B cell (primary cell): ENCODE data around the gene TTC23L. TPM values are rescaled to one million over a fixed set of nuclear protein-coding genes. Genes with fewer than 3 reads are reported as not detected.

Experiments
- ATAC-seq: fragments of 200-7000 bp; cut with Tn5 transposase; one replicate; pipeline ENCODE4 v1.10.0; 2021; ENCODE audit warnings: low read depth, mild to moderate bottlenecking, moderate number of reproducible peaks, moderate library complexity
- CTCF ChIA-PET: fragments of 350-600 bp; sonication (Branson Sonifier 250); formaldehyde crosslinking; loops from one replicate; lab custom pipeline; 2021; ENCODE audit warnings: antibody characterized with exemption, inconsistent platforms; lab: Charles Lee
- POLR2A ChIA-PET: fragments of 350-600 bp; sonication (Branson Sonifier 250); formaldehyde crosslinking; loops from one replicate; lab custom pipeline; 2021; ENCODE audit warnings: antibody characterized with exemption; lab: Charles Lee
- DNase-seq: peaks from one replicate; pipeline ENCODE4 v3.0.0; 2013
- H2AFZ ChIP-seq: 2 replicates; pipeline ENCODE4 v1.6.1; 2012; ENCODE audit warnings: mild to moderate bottlenecking, low read depth, low read length; ENCODE audit not compliant: insufficient read depth, poor library complexity, severe bottlenecking
- H3K27ac ChIP-seq, 2 donors: 1 replicate in 1 of 2; 2 replicates in 1 of 2; pipeline ENCODE4 v1.5.1; 2012 to 2013; ENCODE audit warnings: low read length in 2 of 2, mild to moderate bottlenecking in 2 of 2, moderate library complexity in 1 of 2
- H3K27me3 ChIP-seq, 4 experiments: fragments of 200-600 bp in 1 of 4; sonication (generic) in 1 of 4; replicated peaks in 1 of 4; 1 replicate in 2 of 4; 2 replicates in 2 of 4; pipeline versions ENCODE4 v1.6.1 to v1.7.0; 2013 to 2016; ENCODE audit warnings: low read length in 3 of 4, mild to moderate bottlenecking in 2 of 4, mixed read lengths in 1 of 4, moderate library complexity in 1 of 4; ENCODE audit not compliant: insufficient read depth in 4 of 4, control insufficient read depth in 3 of 4; ENCODE audit errors: control extremely low read depth in 1 of 4
- H3K36me3 ChIP-seq, 2 experiments: replicated peaks in 1 of 2; 1 replicate in 1 of 2; 2 replicates in 1 of 2; pipeline versions ENCODE4 v1.6.1 to v1.7.1; 2013; ENCODE audit warnings: low read length in 1 of 2; ENCODE audit not compliant: insufficient read depth in 2 of 2, control insufficient read depth in 1 of 2; ENCODE audit errors: control extremely low read depth in 1 of 2, extremely low read depth in 1 of 2
- H3K4me1 ChIP-seq, 2 donors: fragments of 200-600 bp in 1 of 2; sonication (generic) in 1 of 2; 1 replicate in 1 of 2; 2 replicates in 1 of 2; pipeline versions ENCODE4 v1.5.1 to v1.6.1; 2013 to 2017; ENCODE audit warnings: low read length in 2 of 2; ENCODE audit not compliant: control insufficient read depth in 2 of 2, insufficient read depth in 2 of 2
- H3K4me2 ChIP-seq: replicated peaks from 2 replicates; pipeline ENCODE3; 2012; ENCODE audit warnings: mild to moderate bottlenecking, low read depth, low read length; ENCODE audit not compliant: poor library complexity, severe bottlenecking
- H3K4me3 ChIP-seq, 5 experiments: fragments of 200-600 bp in 1 of 5; sonication (generic) in 1 of 5; 1 replicate in 3 of 5; 2 replicates in 2 of 5; pipeline versions ENCODE4 v1.5.1 to v1.7.0; 2011 to 2016; ENCODE audit warnings: low read length in 4 of 5, mild to moderate bottlenecking in 4 of 5, low read depth in 2 of 5, control low read depth in 1 of 5, moderate library complexity in 1 of 5; ENCODE audit not compliant: insufficient read depth in 1 of 5; ENCODE audit errors: control extremely low read depth in 1 of 5, extremely low read depth in 1 of 5
- H3K79me2 ChIP-seq: fragments of 200-600 bp; sonication (generic); one replicate; pipeline ENCODE4 v1.6.0; 2016; ENCODE audit warnings: low read length; ENCODE audit not compliant: control insufficient read depth, insufficient read depth
- H3K9ac ChIP-seq: fragments of 200-600 bp; sonication (generic); 2 replicates; pipeline ENCODE4 v1.6.1; 2017; ENCODE audit warnings: mild to moderate bottlenecking, low read length, moderate library complexity
- H3K9me3 ChIP-seq, 3 donors: one replicate each; pipeline versions ENCODE4 v1.6.1 to v1.7.1; 2013; ENCODE audit warnings: low read length in 2 of 3; ENCODE audit not compliant: control insufficient read depth in 2 of 3, insufficient read depth in 1 of 3; ENCODE audit errors: control extremely low read depth in 1 of 3
- H4K20me1 ChIP-seq: 2 replicates; pipeline ENCODE4 v1.6.0; 2012; ENCODE audit warnings: mild to moderate bottlenecking, low read length; ENCODE audit not compliant: insufficient read depth, control insufficient read depth, poor library complexity, severe bottlenecking
- H3K27ac Mint-ChIP-seq: one replicate; pipeline ENCODE4 v1.8.0; 2021; ENCODE audit warnings: mixed read lengths
- H3K27me3 Mint-ChIP-seq: one replicate; pipeline ENCODE4 v1.8.0; 2021; ENCODE audit warnings: mixed read lengths
- H3K4me1 Mint-ChIP-seq: one replicate; pipeline ENCODE4 v1.8.0; 2021; ENCODE audit warnings: mixed read lengths
- H3K4me3 Mint-ChIP-seq: one replicate; pipeline ENCODE4 v1.8.0; 2021; ENCODE audit warnings: mixed read lengths
- H3K9me3 Mint-ChIP-seq: one replicate; pipeline ENCODE4 v1.8.0; 2022; ENCODE audit warnings: mixed read lengths; ENCODE audit not compliant: insufficient read depth
- CTCF ChIP-seq: fragments of 200-600 bp; IDR thresholded peaks from one replicate; pipeline ENCODE4 v1.8.0; 2022; ENCODE audit warnings: antibody characterized with exemption, mild to moderate bottlenecking
- EZH2 ChIP-seq: IDR thresholded peaks from 2 replicates; pipeline ENCODE4 v1.6.1; 2012; ENCODE audit warnings: borderline replicate concordance, low read depth, mild to moderate bottlenecking, moderate library complexity, low read length; ENCODE audit not compliant: insufficient read depth, poor library complexity, severe bottlenecking
- WGBS: methylation state at CpG from one replicate; pipeline ENCODE4 v1.1.5; 2013; ENCODE audit warnings: missing lambda C conversion rate; ENCODE audit not compliant: insufficient coverage; 5-methylcytosine and 5-hydroxymethylcytosine counted together
- intact Hi-C: fragments of 100-400 bp; cut with micrococcal nuclease; formaldehyde crosslinking; loops from one replicate; pipeline ENCODE4 v1.10.0; 2022
- polyA plus RNA-seq: library from polyadenylated mRNA; depleted of rRNA; stranded (reverse); fragments of >200 nt; gene quantifications from 2 replicates; pipeline ENCODE4 v1.2.3, GENCODE V29; 2012
- total RNA-seq, 2 donors: library from RNA; stranded (reverse); fragments of 120-200 nt in 1 of 2; gene quantifications; 1 replicate in 1 of 2; 2 replicates in 1 of 2; pipeline versions ENCODE4 v1.2.3 to v1.2.4, GENCODE V29; 2013 to 2022

TTC23L gene
- total and polyA plus RNA-seq, 2 donors (not counting 1 experiment from before 2014, with no cell fraction given), result 0.03 to 0.15 TPM

- DNase-seq (no peak), ATAC-seq (no peak)
- peaks cover 5% of the 10 kb centered on the region for H3K27me3 Mint-ChIP-seq
- Histone ChIP-seq H3K4me2 (no peak overlapping the region), H3K36me3 (no peaks in the 10 kb centered on the region), H3K9me3 (no peaks in the 10 kb centered on the region), H3K79me2 (no peaks in the 10 kb centered on the region), H3K4me3 (no peak overlapping the region), H3K9ac (no peak overlapping the region), H3K27ac (no peak overlapping the region), H3K27me3 (no peaks in the 10 kb centered on the region), H3K4me1 (no peaks in the 10 kb centered on the region), H4K20me1 (no peaks in the 10 kb centered on the region), H2AFZ (no peak overlapping the region)
- no peaks in the 10 kb centered on the region for H3K9me3 Mint-ChIP-seq
- ChIA-PET POLR2A (no interaction called here), CTCF (no interaction called here)
- intact Hi-C loops, result no loop called here
- H3K4me1 Mint-ChIP-seq, result no peaks in the 10 kb centered on the region
- H3K27ac Mint-ChIP-seq, result no peak overlapping the region
- no peak for TF ChIP-seq CTCF
- no peak for TF ChIP-seq EZH2
- no peak overlapping the region for H3K4me3 Mint-ChIP-seq
- no CpG with 5 or more reads among the region's 3 CpGs for WGBS
Observed at GRCh38 chr5:34867660-34868059, 28.7 kb downstream of the TTC23L start.

GRCh38 chr5:34868791-34869190, 29.8 kb downstream of the TTC23L start:
- H3K27ac Mint-ChIP-seq, result no peak overlapping the region
- intact Hi-C loops, result no loop called here
- Histone ChIP-seq H3K9ac (no peak overlapping the region), H3K4me2 (no peak overlapping the region), H3K4me1 (no peaks in the 10 kb centered on the region), H3K9me3 (no peaks in the 10 kb centered on the region), H3K27me3 (no peaks in the 10 kb centered on the region), H2AFZ (no peak overlapping the region), H3K27ac (no peak overlapping the region), H3K79me2 (no peaks in the 10 kb centered on the region), H4K20me1 (no peaks in the 10 kb centered on the region), H3K4me3 (no peak overlapping the region), H3K36me3 (no peaks in the 10 kb centered on the region)
- ATAC-seq, result no peak
- no peak for DNase-seq
- peaks cover 5% of the 10 kb centered on the region for H3K27me3 Mint-ChIP-seq
- TF ChIP-seq EZH2, result no peak
- POLR2A ChIA-PET, result no interaction called here
- H3K4me1 Mint-ChIP-seq, result no peaks in the 10 kb centered on the region
- 100% methylated on average over 1 of the region's 1 CpG for WGBS
- CTCF ChIA-PET, result interaction anchor here (0.6 kb wide), 1 partner anchor 28 kb away, joined by 3 read pairs; no protein-coding TSS in a partner anchor
- H3K9me3 Mint-ChIP-seq, result no peaks in the 10 kb centered on the region
- no peak overlapping the region for H3K4me3 Mint-ChIP-seq
